GM19463 (cell line): ENCODE measurements around the gene SRI.
A peak's percentile ranks its signal among the peaks of the same experiment; 100 is the strongest.
"Not testable (repeated sequence)": the region's sequence is repeated elsewhere in the genome, so short reads cannot be mapped to it uniquely, and the experiment has no call there.

Experiments used
- ATAC-seq: cut with Tn5 transposase; IDR thresholded peaks from one replicate; pipeline ENCODE4 v1.9.1; 2021; ENCODE audit warnings: mild to moderate bottlenecking, moderate library complexity; ENCODE audit not compliant: unreplicated experiment

The SRI gene

GRCh38 chr7:88184848-88185304 is 35.0 kb downstream of the SRI start:
- ATAC-seq, result peak; percentile 66

- no peak for ATAC-seq
Measured at GRCh38 chr7:88183051-88183450, 36.8 kb downstream of the SRI start.

GRCh38 chr7:88176190-88176589 is 43.6 kb downstream of the SRI start:
- no peak for ATAC-seq

GRCh38 chr7:88172842-88173241 is 47.0 kb downstream of the SRI start:
- no peak for ATAC-seq

- ATAC-seq, result no peak
Measured at GRCh38 chr7:88169717-88170320, 50.0 kb downstream of the SRI start.

GRCh38 chr7:88167721-88168120 is 52.1 kb downstream of the SRI start:
- no peak for ATAC-seq

- no peak for ATAC-seq
Measured at GRCh38 chr7:88167223-88167622, 52.6 kb downstream of the SRI start.

- ATAC-seq, result no peak
Measured at GRCh38 chr7:88165697-88166096, 54.1 kb downstream of the SRI start.

GRCh38 chr7:88159741-88160140 is 60.1 kb downstream of the SRI start:
- ATAC-seq, result not testable (repeated sequence)

GRCh38 chr7:88156356-88156755 is 63.5 kb downstream of the SRI start:
- ATAC-seq, result no peak

GRCh38 chr7:88155756-88156155 is 64.1 kb downstream of the SRI start:
- ATAC-seq, result no peak
